Measurements from ENCODE around the gene LPIN3. TPM values are rescaled to one million over a fixed set of nuclear protein-coding genes. Genes with fewer than 3 reads are reported as not detected.

Gene LPIN3
- total and polyA plus RNA-seq, 5 donors from 2014 or later, result 0.10 to 0.35 TPM; not detected in 3

DNA sequence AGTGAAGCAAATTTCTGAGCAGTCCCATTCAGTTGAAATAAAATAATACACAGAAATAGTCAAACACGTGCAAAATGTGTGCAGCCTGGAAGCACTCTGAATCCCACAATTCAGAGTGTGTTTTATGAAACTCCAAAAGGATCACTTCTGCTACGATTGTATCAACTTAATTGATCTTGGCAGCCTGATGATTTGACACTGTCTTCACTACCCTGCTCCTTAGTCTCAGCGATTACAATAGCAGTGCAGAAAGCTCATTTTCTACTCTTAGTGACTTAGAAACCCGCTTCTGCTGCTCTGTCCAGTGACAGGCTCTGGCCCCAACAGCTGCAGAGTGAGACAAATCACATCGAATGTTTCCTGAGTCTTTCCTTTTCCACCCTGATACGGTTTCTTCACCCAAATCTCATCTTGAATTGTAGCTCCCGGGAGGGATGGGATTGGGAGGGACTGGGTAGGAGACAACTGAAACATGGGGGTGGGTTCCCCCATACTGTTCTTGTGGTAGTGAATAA is 42.2 kb downstream of the LPIN3 start:
- Mint-ChIP-seq H3K9me3 (peaks cover 0 to 3% (median 2%) of the 10 kb centered on the region in 7 donors), H3K4me1 (no peaks in the 10 kb centered on the region), H3K27me3 (peaks cover 39% of the 10 kb centered on the region), H3K36me3 (no peaks in the 10 kb centered on the region), H3K4me3 (no peak overlapping the region), H3K27ac (no peak overlapping the region)
- DNase-seq (no peak), ATAC-seq (ENCODE audit: low read depth in 2 of 2) (no peak)
- H3K4me3 ChIP-seq (ENCODE audit: low read depth, low read length), result no peak overlapping the region
- no peaks in the 10 kb centered on the region for H3K27me3 ChIP-seq (ENCODE audit: control insufficient read depth, insufficient read depth, low read length)
- H3K9me3 ChIP-seq (ENCODE audit: control insufficient read depth in 2 of 2, low read length in 2 of 2), result no peaks in the 10 kb centered on the region
- H3K36me3 ChIP-seq (ENCODE audit: control insufficient read depth, insufficient read depth, low read length), result no peaks in the 10 kb centered on the region
- no peaks in the 10 kb centered on the region for H3K4me1 ChIP-seq (ENCODE audit: control insufficient read depth, insufficient read depth, low read length, poor library complexity, severe bottlenecking)
- no peak overlapping the region for H3K27ac ChIP-seq (ENCODE audit: insufficient read depth, low read length, poor library complexity, severe bottlenecking)

DNA sequence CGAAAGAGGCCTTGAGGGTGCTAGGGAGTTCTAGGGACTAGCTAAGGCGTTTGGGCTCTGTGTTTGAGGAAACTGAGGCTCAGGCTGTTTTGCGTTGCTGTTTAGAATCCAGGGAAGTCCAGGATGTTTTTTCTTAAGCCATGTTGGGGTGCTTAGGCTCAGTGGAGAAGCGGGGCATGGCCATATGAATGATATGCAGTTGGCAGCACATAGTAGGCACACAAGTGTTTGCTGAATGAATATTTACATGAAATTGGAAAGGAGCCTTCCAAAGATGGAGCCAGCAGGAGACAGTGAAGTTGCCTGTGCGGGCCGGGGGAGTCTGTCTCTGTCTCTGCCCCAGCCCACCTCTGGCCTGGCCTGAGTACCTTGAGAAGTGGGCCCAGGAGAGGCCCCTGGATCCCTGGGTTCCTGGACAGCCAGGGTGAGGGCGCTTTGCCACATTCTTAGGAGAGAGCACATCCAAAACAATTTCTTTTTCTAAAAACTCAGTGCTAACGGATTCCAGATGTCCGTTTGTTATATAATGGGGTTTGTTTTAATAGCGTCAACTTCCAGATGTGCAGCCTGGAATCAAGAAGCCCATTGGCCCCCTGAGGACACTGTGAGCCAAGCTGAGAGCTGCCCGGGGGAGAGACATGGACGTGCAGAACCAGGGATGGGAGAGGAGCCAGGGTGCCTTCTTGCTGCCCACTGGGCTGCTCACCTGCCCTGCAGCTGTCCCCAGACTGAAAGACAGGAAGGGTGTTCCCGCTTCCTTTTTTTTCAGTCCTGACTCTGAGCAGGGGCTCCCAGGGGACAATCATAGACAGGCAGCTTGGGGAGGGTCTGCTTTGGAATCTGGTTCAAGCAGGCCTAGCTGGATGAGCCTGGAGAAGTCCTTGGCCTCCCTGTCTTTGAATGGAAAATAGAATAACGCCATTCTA is 46.1 kb downstream of the LPIN3 start:
- Histone ChIP-seq H3K4me3 (ENCODE audit: low read depth, low read length) (no peak overlapping the region), H3K36me3 (ENCODE audit: control insufficient read depth, insufficient read depth, low read length) (no peaks in the 10 kb centered on the region), H3K27me3 (ENCODE audit: control insufficient read depth, insufficient read depth, low read length) (no peaks in the 10 kb centered on the region), H3K4me1 (ENCODE audit: control insufficient read depth, insufficient read depth, low read length, poor library complexity, severe bottlenecking) (no peaks in the 10 kb centered on the region), H3K9me3 (ENCODE audit: control insufficient read depth in 2 of 2, low read length in 2 of 2) (no peaks in the 10 kb centered on the region), H3K27ac (ENCODE audit: insufficient read depth, low read length, poor library complexity, severe bottlenecking) (no peak overlapping the region)
- DNase-seq, result no peak
- H3K27ac Mint-ChIP-seq, result no peak overlapping the region
- no peak for ATAC-seq (ENCODE audit: low read depth in 2 of 2)
- peaks cover 18% of the 10 kb centered on the region for H3K27me3 Mint-ChIP-seq
- no peaks in the 10 kb centered on the region for H3K4me1 Mint-ChIP-seq
- peaks cover 0 to 3% (median 2%) of the 10 kb centered on the region in 7 donors for H3K9me3 Mint-ChIP-seq
- no peak overlapping the region for H3K4me3 Mint-ChIP-seq
- H3K36me3 Mint-ChIP-seq, result no peaks in the 10 kb centered on the region

DNA sequence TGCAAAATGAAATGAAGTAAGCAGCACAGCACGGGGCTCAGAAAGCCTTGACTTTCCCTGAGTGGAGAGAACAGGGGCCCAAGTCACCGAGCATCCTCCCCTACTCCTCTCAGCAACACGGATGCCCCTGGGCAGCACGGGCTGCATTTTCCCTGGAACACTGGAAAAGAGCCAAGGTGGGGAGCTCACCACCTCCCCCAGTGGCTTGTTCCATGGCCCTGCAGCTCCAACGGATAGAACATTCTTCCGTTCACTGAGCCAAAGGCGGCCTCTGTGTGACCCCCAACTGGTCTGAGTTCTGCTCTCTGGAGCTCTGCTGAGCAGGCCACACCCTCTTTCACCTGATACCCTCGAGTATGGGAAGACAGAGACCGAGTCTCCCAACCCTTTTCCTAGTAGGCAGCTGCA is 46.8 kb downstream of the LPIN3 start:
- ATAC-seq (ENCODE audit: low read depth in 2 of 2) (no peak), DNase-seq (no peak)
- Histone ChIP-seq H3K4me3 (ENCODE audit: low read depth, low read length) (no peak overlapping the region), H3K27me3 (ENCODE audit: control insufficient read depth, insufficient read depth, low read length) (no peaks in the 10 kb centered on the region), H3K4me1 (ENCODE audit: control insufficient read depth, insufficient read depth, low read length, poor library complexity, severe bottlenecking) (no peaks in the 10 kb centered on the region), H3K27ac (ENCODE audit: insufficient read depth, low read length, poor library complexity, severe bottlenecking) (no peak overlapping the region), H3K36me3 (ENCODE audit: control insufficient read depth, insufficient read depth, low read length) (no peaks in the 10 kb centered on the region), H3K9me3 (ENCODE audit: control insufficient read depth in 2 of 2, low read length in 2 of 2) (no peaks in the 10 kb centered on the region)
- Mint-ChIP-seq H3K4me3 (no peak overlapping the region), H3K27ac (no peak overlapping the region), H3K36me3 (no peaks in the 10 kb centered on the region), H3K9me3 (peaks cover 0 to 3% (median 2%) of the 10 kb centered on the region in 7 donors), H3K27me3 (peaks cover 12% of the 10 kb centered on the region), H3K4me1 (no peaks in the 10 kb centered on the region)

DNA sequence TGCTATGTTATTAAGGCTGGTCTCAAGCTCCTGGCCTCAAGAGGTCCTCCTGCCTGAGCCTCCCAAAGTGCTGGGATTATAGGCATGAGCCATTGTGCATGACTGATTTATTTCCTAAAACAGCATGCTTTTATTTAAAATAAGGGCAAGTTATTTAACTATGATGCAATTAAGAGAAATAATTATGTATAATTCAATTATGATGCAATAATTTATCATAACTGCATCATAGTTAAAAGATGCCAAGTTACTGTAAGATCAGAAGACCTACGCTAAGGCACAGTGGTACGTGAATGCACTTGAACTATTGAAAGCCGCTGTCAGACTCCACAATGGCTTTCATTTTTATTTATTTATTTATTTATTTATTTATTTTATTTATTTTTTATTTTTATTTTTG is 50.3 kb downstream of the LPIN3 start:
- no peak overlapping the region for H3K4me3 ChIP-seq (ENCODE audit: low read depth, low read length)
- H3K27ac Mint-ChIP-seq, result no peak overlapping the region
- H3K27ac ChIP-seq (ENCODE audit: insufficient read depth, low read length, poor library complexity, severe bottlenecking), result no peak overlapping the region
- no peaks in the 10 kb centered on the region for H3K27me3 Mint-ChIP-seq
- H3K27me3 ChIP-seq (ENCODE audit: control insufficient read depth, insufficient read depth, low read length), result no peaks in the 10 kb centered on the region
- H3K4me1 ChIP-seq (ENCODE audit: control insufficient read depth, insufficient read depth, low read length, poor library complexity, severe bottlenecking), result no peaks in the 10 kb centered on the region
- H3K4me3 Mint-ChIP-seq, result no peak overlapping the region
- no peaks in the 10 kb centered on the region for H3K36me3 ChIP-seq (ENCODE audit: control insufficient read depth, insufficient read depth, low read length)
- DNase-seq (no peak), ATAC-seq (ENCODE audit: low read depth in 2 of 2) (no peak)
- no peaks in the 10 kb centered on the region for H3K4me1 Mint-ChIP-seq
- H3K36me3 Mint-ChIP-seq, result no peaks in the 10 kb centered on the region
- peaks cover 0 to 1% (median 0%) of the 10 kb centered on the region in 7 donors for H3K9me3 Mint-ChIP-seq
- no peaks in the 10 kb centered on the region for H3K9me3 ChIP-seq (ENCODE audit: control insufficient read depth in 2 of 2, low read length in 2 of 2)

DNA sequence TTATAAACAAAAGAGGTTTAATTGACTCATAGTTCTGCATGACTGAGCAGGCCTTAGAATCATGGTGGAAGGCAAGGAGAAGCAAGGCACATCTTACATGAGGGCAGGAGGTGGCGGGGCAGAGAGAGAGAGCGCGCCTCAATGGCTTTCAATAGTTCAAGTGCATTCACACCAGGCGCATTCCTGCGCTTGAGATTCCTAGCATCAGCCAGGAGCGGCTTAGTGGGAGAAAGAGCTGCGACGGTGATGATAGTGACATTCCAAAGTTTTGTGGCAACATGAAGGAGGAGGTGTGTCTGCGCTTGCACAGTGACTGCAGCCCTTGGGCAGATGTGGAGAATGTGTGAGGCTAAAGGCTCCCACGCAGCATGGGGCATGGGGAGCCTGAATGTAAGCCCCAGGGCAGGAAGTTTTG is 51.0 kb downstream of the LPIN3 start:
- ATAC-seq (ENCODE audit: low read depth in 2 of 2) (no peak), DNase-seq (no peak)
- Mint-ChIP-seq H3K27ac (peak overlapping the region in 1 of 3 donors; percentile 20), H3K9me3 (peaks cover 0 to 1% (median 0%) of the 10 kb centered on the region in 7 donors), H3K36me3 (no peaks in the 10 kb centered on the region), H3K4me1 (peaks cover 0 to 3% (median 0%) of the 10 kb centered on the region in 4 donors), H3K27me3 (no peaks in the 10 kb centered on the region), H3K4me3 (no peak overlapping the region)
- no peaks in the 10 kb centered on the region for H3K4me1 ChIP-seq (ENCODE audit: control insufficient read depth, insufficient read depth, low read length, poor library complexity, severe bottlenecking)
- no peak overlapping the region for H3K27ac ChIP-seq (ENCODE audit: insufficient read depth, low read length, poor library complexity, severe bottlenecking)
- H3K4me3 ChIP-seq (ENCODE audit: low read depth, low read length), result no peak overlapping the region
- H3K9me3 ChIP-seq (ENCODE audit: control insufficient read depth in 2 of 2, low read length in 2 of 2), result no peaks in the 10 kb centered on the region
- H3K27me3 ChIP-seq (ENCODE audit: control insufficient read depth, insufficient read depth, low read length), result no peaks in the 10 kb centered on the region
- H3K36me3 ChIP-seq (ENCODE audit: control insufficient read depth, insufficient read depth, low read length), result no peaks in the 10 kb centered on the region

DNA sequence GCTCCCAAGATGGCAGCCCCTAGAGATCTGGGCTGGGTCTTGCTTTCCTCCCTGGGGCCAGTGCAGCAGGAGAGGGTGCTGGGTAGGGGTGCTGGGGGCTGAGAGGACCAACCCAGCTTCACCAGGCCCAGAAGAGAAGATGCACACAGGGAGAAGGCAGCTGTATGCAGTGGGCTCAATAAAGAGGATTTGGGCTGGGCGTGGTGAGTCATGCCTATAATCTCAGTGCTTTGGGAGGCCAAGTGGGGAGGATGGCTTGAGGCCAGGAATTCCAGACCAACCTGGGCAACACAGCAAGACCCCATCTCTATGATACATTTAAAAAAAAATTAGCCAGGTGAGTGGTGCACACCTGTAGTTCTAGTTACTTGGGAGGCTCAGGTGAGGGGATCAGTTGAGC is 51.7 kb downstream of the LPIN3 start:
- H3K4me3 Mint-ChIP-seq, result no peak overlapping the region
- no peaks in the 10 kb centered on the region for H3K9me3 ChIP-seq (ENCODE audit: control insufficient read depth in 2 of 2, low read length in 2 of 2)
- no peaks in the 10 kb centered on the region for H3K36me3 Mint-ChIP-seq
- ATAC-seq (ENCODE audit: low read depth in 2 of 2) (no peak), DNase-seq (no peak)
- H3K4me3 ChIP-seq (ENCODE audit: low read depth, low read length), result no peak overlapping the region
- no peaks in the 10 kb centered on the region for H3K4me1 ChIP-seq (ENCODE audit: control insufficient read depth, insufficient read depth, low read length, poor library complexity, severe bottlenecking)
- H3K27me3 Mint-ChIP-seq, result no peaks in the 10 kb centered on the region
- H3K27me3 ChIP-seq (ENCODE audit: control insufficient read depth, insufficient read depth, low read length), result no peaks in the 10 kb centered on the region
- H3K36me3 ChIP-seq (ENCODE audit: control insufficient read depth, insufficient read depth, low read length), result no peaks in the 10 kb centered on the region
- H3K27ac ChIP-seq (ENCODE audit: insufficient read depth, low read length, poor library complexity, severe bottlenecking), result no peak overlapping the region
- no peak overlapping the region for H3K27ac Mint-ChIP-seq
- peaks cover 0 to 3% (median 0%) of the 10 kb centered on the region in 4 donors for H3K4me1 Mint-ChIP-seq
- H3K9me3 Mint-ChIP-seq, result peaks cover 0 to 1% (median 0%) of the 10 kb centered on the region in 7 donors

DNA sequence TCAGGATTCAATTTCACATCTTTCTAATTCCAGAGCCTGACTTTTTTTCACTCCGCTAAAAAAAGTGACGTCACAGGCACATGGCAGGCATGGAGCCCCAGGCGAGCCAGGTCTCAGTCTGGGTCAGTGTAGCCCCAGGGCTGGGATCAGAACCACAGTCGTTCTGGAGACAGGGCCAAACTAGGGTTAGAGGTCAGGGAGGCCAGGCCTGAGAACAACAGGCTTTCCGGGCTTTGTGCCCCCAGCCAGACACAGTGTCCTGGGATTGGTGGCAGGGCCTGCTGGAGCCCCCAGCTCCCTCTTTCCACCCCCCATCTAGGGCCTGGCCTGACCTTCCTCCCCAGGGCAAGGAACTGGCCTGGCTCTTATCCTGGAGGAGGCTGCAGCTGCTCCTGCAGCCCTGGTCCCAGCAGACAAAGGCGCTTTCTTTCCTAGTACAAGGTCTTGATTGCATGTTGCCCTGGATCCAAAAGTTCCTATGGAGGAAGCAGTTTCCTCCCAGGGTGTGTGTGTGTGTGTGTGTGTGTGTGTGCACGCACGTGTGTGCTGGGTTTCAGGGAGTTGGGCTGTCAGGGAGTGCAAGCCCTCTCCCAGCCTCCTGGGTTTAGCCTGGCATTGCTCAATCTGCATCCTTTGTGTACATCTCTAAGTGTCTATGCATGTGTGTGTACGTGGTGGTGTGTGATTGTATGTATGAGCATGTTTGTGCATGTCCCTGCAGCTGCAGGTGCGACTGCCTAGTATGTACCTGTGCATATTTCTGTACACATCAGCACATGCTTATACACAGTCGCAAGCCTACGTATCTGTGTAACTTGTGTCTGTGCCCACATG is 52.5 kb downstream of the LPIN3 start:
- no peak overlapping the region for H3K4me3 ChIP-seq (ENCODE audit: low read depth, low read length)
- no peak overlapping the region for H3K4me3 Mint-ChIP-seq
- H3K27ac Mint-ChIP-seq, result no peak overlapping the region
- H3K27me3 ChIP-seq (ENCODE audit: control insufficient read depth, insufficient read depth, low read length), result no peaks in the 10 kb centered on the region
- H3K36me3 ChIP-seq (ENCODE audit: control insufficient read depth, insufficient read depth, low read length), result no peaks in the 10 kb centered on the region
- H3K9me3 Mint-ChIP-seq, result no peaks in the 10 kb centered on the region
- DNase-seq, result no peak
- no peaks in the 10 kb centered on the region for H3K9me3 ChIP-seq (ENCODE audit: control insufficient read depth in 2 of 2, low read length in 2 of 2)
- no peaks in the 10 kb centered on the region for H3K27me3 Mint-ChIP-seq
- no peaks in the 10 kb centered on the region for H3K4me1 ChIP-seq (ENCODE audit: control insufficient read depth, insufficient read depth, low read length, poor library complexity, severe bottlenecking)
- ATAC-seq (ENCODE audit: low read depth in 2 of 2), result no peak
- H3K4me1 Mint-ChIP-seq, result peaks cover 0 to 3% (median 0%) of the 10 kb centered on the region in 4 donors
- no peaks in the 10 kb centered on the region for H3K36me3 Mint-ChIP-seq
- H3K27ac ChIP-seq (ENCODE audit: insufficient read depth, low read length, poor library complexity, severe bottlenecking), result no peak overlapping the region
